Measurements from ENCODE around the gene TNFSF8. TPM values are rescaled to one million over a fixed set of nuclear protein-coding genes. Genes with fewer than 3 reads are reported as not detected.

TNFSF8 gene
- total RNA-seq, 1 experiment from 2014 or later, result not detected

DNA sequence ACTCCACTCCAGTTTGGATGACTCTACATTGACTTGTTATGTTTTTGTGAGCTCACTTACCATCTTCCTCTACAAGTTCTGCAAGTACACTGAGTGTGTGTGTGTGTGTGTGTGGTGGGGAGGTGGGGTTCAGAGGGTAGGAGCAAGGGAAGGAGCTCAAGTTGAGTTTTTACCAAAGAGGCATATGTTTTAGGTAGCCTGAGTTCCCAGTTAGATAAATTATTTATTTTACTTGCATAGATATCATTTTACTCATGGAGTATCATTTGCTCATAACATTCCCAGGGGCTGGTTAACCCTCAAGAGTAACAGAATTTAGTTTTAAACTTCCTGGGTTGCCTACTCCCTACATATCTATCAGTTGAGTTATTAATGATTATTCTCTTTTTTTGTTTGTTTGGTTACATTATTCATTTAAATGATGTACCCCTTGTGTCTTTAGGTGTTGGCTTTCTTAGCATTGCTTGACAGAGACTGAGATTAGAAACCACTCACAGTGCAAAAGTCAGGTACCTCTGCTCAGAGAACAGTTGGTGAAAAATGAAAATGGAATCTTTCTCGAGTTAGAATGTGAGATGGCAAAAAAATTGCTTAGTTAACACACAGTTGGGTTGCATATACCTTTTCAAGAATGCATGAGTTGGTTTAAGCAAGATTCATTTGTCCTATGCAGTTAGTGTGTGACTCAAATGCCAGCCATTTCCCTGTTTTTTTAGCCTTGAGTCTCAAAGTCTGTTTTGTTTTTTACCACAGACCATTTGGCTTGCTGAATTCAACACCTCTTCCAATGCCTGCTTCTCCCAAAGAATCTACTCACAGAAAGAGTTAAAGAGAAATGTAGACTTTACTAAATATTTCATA, 29.2 kb downstream of the TNFSF8 start:
- Histone ChIP-seq H3K4me2 (no peak overlapping the region), H3K4me1 (replicated peaks; ENCODE audit: insufficient read depth) (peaks cover 4% of the 10 kb centered on the region; the same call in 1 of the 2 replicates), H2AFZ (no peak overlapping the region), H3K79me2 (ENCODE audit: low read depth) (no peaks in the 10 kb centered on the region), H4K20me1 (ENCODE audit: insufficient read depth) (no peaks in the 10 kb centered on the region), H3K4me3 (no peak overlapping the region), H3K27me3 (ENCODE audit: insufficient read depth, low read depth) (no peaks in the 10 kb centered on the region), H3K9me3 (ENCODE audit: insufficient read depth, low read depth) (no peaks in the 10 kb centered on the region), H3K9me2 (ENCODE audit: insufficient read depth) (no peaks in the 10 kb centered on the region), H3K27ac (no peak overlapping the region), H3K36me3 (ENCODE audit: low read depth) (no peaks in the 10 kb centered on the region), H3F3A (ENCODE audit: insufficient read depth, low read depth) (no peaks in the 10 kb centered on the region)
- POLR2A ChIA-PET (ENCODE audit: unreplicated experiment), result no interaction called here
- intact Hi-C loops (cut with micrococcal nuclease; ENCODE audit: unreplicated experiment), result loop anchor here (10.0 kb wide), 1 partner anchor 416 kb away; no protein-coding TSS in a partner anchor
- DNase-seq, result no peak
- TF ChIP-seq, protein P1, sequence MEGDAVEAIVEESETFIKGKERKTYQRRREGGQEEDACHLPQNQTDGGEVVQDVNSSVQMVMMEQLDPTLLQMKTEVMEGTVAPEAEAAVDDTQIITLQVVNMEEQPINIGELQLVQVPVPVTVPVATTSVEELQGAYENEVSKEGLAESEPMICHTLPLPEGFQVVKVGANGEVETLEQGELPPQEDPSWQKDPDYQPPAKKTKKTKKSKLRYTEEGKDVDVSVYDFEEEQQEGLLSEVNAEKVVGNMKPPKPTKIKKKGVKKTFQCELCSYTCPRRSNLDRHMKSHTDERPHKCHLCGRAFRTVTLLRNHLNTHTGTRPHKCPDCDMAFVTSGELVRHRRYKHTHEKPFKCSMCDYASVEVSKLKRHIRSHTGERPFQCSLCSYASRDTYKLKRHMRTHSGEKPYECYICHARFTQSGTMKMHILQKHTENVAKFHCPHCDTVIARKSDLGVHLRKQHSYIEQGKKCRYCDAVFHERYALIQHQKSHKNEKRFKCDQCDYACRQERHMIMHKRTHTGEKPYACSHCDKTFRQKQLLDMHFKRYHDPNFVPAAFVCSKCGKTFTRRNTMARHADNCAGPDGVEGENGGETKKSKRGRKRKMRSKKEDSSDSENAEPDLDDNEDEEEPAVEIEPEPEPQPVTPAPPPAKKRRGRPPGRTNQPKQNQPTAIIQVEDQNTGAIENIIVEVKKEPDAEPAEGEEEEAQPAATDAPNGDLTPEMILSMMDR (conservative IDR thresholded peaks at IDR 0.05), result no peak
- TF ChIP-seq EZH2 (IDR thresholded peaks at IDR 0.05; ENCODE audit: low read depth), result no peak
- no TSS peak for BruUV-seq (replicated peaks)
- CTCF ChIA-PET, result no interaction called here

DNA sequence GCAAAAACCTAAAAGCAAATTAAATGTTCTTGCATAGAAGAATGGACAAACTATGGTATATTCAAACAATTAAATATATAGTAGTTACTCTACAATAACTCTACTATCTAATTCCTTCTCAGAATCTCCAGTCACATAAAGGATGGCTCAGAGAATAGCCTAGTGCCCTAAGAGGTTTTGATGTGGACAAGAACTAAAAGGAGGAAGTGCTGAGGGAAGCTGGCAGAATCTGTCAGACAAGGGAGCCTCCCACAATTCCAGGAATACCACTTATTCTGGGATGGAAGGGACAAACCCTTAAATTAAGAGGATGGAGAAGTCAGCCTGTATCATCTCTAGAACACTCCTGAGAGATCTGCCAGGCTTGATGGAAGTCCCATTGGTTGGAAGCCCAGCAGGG, 30.4 kb downstream of the TNFSF8 start:
- H3K4me1 ChIP-seq (replicated peaks; ENCODE audit: insufficient read depth), result peaks cover 16% of the 10 kb centered on the region
- no peak for DNase-seq
- H3K9me2 ChIP-seq (ENCODE audit: insufficient read depth), result no peaks in the 10 kb centered on the region
- peaks cover 8% of the 10 kb centered on the region; the same call in 1 of the 2 replicates for H3F3A ChIP-seq (ENCODE audit: insufficient read depth, low read depth)
- H4K20me1 ChIP-seq (ENCODE audit: insufficient read depth), result no peaks in the 10 kb centered on the region
- no peaks in the 10 kb centered on the region for H3K27me3 ChIP-seq (ENCODE audit: insufficient read depth, low read depth)
- H3K9me3 ChIP-seq (ENCODE audit: insufficient read depth, low read depth), result no peaks in the 10 kb centered on the region
- POLR2A ChIA-PET (ENCODE audit: unreplicated experiment), result no interaction called here
- TF ChIP-seq, protein P1 (conservative IDR thresholded peaks at IDR 0.05), result no peak
- no peak for TF ChIP-seq EZH2 (IDR thresholded peaks at IDR 0.05; ENCODE audit: low read depth)
- H3K4me2 ChIP-seq, result no peak overlapping the region
- no TSS peak for BruUV-seq (replicated peaks)
- H3K79me2 ChIP-seq (ENCODE audit: low read depth), result no peaks in the 10 kb centered on the region
- H3K36me3 ChIP-seq (ENCODE audit: low read depth), result no peaks in the 10 kb centered on the region
- H2AFZ ChIP-seq, result no peak overlapping the region
- intact Hi-C loops (cut with micrococcal nuclease; ENCODE audit: unreplicated experiment), result loop anchor here (10.0 kb wide), 1 partner anchor 415 kb away; no protein-coding TSS in a partner anchor
- CTCF ChIA-PET, result no interaction called here
- no peak overlapping the region for H3K27ac ChIP-seq
- no peak overlapping the region for H3K4me3 ChIP-seq

DNA sequence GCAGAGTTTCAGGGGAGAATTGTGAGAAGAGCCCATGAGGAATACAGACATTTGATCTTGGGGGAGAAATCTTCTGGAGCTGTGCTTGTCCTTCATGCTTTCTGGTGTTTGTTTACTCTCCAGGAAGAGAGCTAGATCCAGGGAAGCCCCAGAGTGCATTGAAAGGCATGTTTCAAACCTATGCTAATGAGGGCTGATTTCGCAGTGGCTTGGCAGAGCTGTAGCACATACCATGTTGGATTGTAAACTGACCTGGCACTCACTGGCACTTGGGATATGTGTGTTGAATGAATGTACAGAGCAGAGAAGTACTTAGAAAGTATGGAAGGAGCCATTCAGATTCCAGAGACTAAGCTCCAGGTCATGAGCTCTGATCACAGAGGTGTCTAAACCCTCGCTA, 30.9 kb downstream of the TNFSF8 start:
- Histone ChIP-seq H3K27ac (no peak overlapping the region), H3K9me3 (ENCODE audit: insufficient read depth, low read depth) (no peaks in the 10 kb centered on the region), H3K9me2 (ENCODE audit: insufficient read depth) (no peaks in the 10 kb centered on the region), H3K4me2 (no peak overlapping the region), H3K4me1 (replicated peaks; ENCODE audit: insufficient read depth) (peaks cover 21% of the 10 kb centered on the region), H3F3A (ENCODE audit: insufficient read depth, low read depth) (peaks cover 11% of the 10 kb centered on the region), H3K79me2 (ENCODE audit: low read depth) (no peaks in the 10 kb centered on the region), H4K20me1 (ENCODE audit: insufficient read depth) (no peaks in the 10 kb centered on the region), H3K4me3 (no peak overlapping the region), H2AFZ (no peak overlapping the region), H3K36me3 (ENCODE audit: low read depth) (no peaks in the 10 kb centered on the region), H3K27me3 (ENCODE audit: insufficient read depth, low read depth) (no peaks in the 10 kb centered on the region)
- ChIA-PET CTCF (no interaction called here), POLR2A (ENCODE audit: unreplicated experiment) (no interaction called here)
- no peak for DNase-seq
- intact Hi-C loops (cut with micrococcal nuclease; ENCODE audit: unreplicated experiment), result no loop called here
- no TSS peak for BruUV-seq (replicated peaks)
- TF ChIP-seq, protein P1 (conservative IDR thresholded peaks at IDR 0.05), result no peak
- TF ChIP-seq EZH2 (IDR thresholded peaks at IDR 0.05; ENCODE audit: low read depth), result no peak

Measured in PC-9 (cell line).